Testis (tissue), 2 donors: ENCODE measurements around the gene NPAS2.

ENCODE experiments used
- CTCF ChIP-seq, 3 experiments: fragments of 450-650 bp in 2 of 3; fragments of 200-600 bp in 1 of 3; sonication (generic) in 1 of 3; IDR thresholded peaks; one replicate each; pipeline ENCODE4 v1.5.1; 2016 to 2019; ENCODE audit warnings: antibody characterized with exemption in 3 of 3, mild to moderate bottlenecking in 2 of 3, moderate library complexity in 1 of 3
- POLR2A ChIP-seq: fragments of 450-650 bp; IDR thresholded peaks from one replicate; pipeline ENCODE4 v1.6.1; 2017; ENCODE audit warnings: antibody characterized with exemption, mild to moderate bottlenecking, moderate library complexity

- no peak for TF ChIP-seq CTCF (IDR thresholded peaks at IDR 0.05)
- no peak for TF ChIP-seq POLR2A
These were observed 170.2 kb downstream of the NPAS2 start for GRCh38 chr2:100990166-100990565.
